ENCODE measurements around the gene ARF3.

The ARF3 gene

GRCh38 chr12:48947727-48948126 lies 9.6 kb downstream of the ARF3 start:
- H3K9ac ChIP-seq = no peak overlapping the region
- H3K27me3 ChIP-seq (ENCODE audit: insufficient read depth, low read depth) = no peaks in the 10 kb centered on the region
- peaks cover 9% of the 10 kb centered on the region for H3K4me1 ChIP-seq (ENCODE audit: low read depth, poor library complexity, severe bottlenecking)
- H3K4me3 ChIP-seq (IDR thresholded peaks at IDR 0.05; ENCODE audit: insufficient read depth, low read depth, low read length) = no peak overlapping the region
- H2AFZ ChIP-seq (ENCODE audit: low read depth) = no peak overlapping the region
- no peaks in the 10 kb centered on the region for H3K36me3 ChIP-seq (ENCODE audit: insufficient read depth)
- H4K20me1 ChIP-seq (ENCODE audit: insufficient read depth) = no peaks in the 10 kb centered on the region
- no peak for TF ChIP-seq CTCF (conservative IDR thresholded peaks at IDR 0.05; ENCODE audit: low read depth, low read length)
- H3K79me2 ChIP-seq (ENCODE audit: insufficient read depth, low read depth) = peaks cover 48% of the 10 kb centered on the region
- no peak overlapping the region for H3K27ac ChIP-seq
- no peak overlapping the region for H3K4me2 ChIP-seq

- Histone ChIP-seq H3K79me2 (ENCODE audit: insufficient read depth, low read depth) (peaks cover 40% of the 10 kb centered on the region), H3K4me2 (no peak overlapping the region), H3K27ac (no peak overlapping the region), H3K36me3 (ENCODE audit: insufficient read depth) (no peaks in the 10 kb centered on the region), H3K9ac (no peak overlapping the region), H3K4me3 (IDR thresholded peaks at IDR 0.05; ENCODE audit: insufficient read depth, low read depth, low read length) (no peak overlapping the region), H2AFZ (ENCODE audit: low read depth) (no peak overlapping the region), H3K4me1 (ENCODE audit: low read depth, poor library complexity, severe bottlenecking) (peaks cover 3% of the 10 kb centered on the region), H3K27me3 (ENCODE audit: insufficient read depth, low read depth) (no peaks in the 10 kb centered on the region), H4K20me1 (ENCODE audit: insufficient read depth) (no peaks in the 10 kb centered on the region)
- no peak for TF ChIP-seq CTCF (conservative IDR thresholded peaks at IDR 0.05; ENCODE audit: low read depth, low read length)
Measured at GRCh38 chr12:48946943-48947342, 10.3 kb downstream of the ARF3 start.

GRCh38 chr12:48946205-48946604 lies 11.1 kb downstream of the ARF3 start:
- TF ChIP-seq CTCF (conservative IDR thresholded peaks at IDR 0.05; ENCODE audit: low read depth, low read length) = no peak
- H3K79me2 ChIP-seq (ENCODE audit: insufficient read depth, low read depth) = peaks cover 39% of the 10 kb centered on the region; the same call in 1 of the 2 replicates
- H3K27me3 ChIP-seq (ENCODE audit: insufficient read depth, low read depth) = no peaks in the 10 kb centered on the region
- H3K4me3 ChIP-seq (IDR thresholded peaks at IDR 0.05; ENCODE audit: insufficient read depth, low read depth, low read length) = no peak overlapping the region
- peaks cover 3% of the 10 kb centered on the region for H3K4me1 ChIP-seq (ENCODE audit: low read depth, poor library complexity, severe bottlenecking)
- H4K20me1 ChIP-seq (ENCODE audit: insufficient read depth) = no peaks in the 10 kb centered on the region
- H2AFZ ChIP-seq (ENCODE audit: low read depth) = no peak overlapping the region
- H3K36me3 ChIP-seq (ENCODE audit: insufficient read depth) = no peaks in the 10 kb centered on the region
- no peak overlapping the region for H3K9ac ChIP-seq
- no peak overlapping the region for H3K27ac ChIP-seq
- H3K4me2 ChIP-seq = no peak overlapping the region

- H3K4me3 ChIP-seq (IDR thresholded peaks at IDR 0.05; ENCODE audit: insufficient read depth, low read depth, low read length) = no peak overlapping the region
- no peak overlapping the region for H3K27ac ChIP-seq
- no peaks in the 10 kb centered on the region for H3K27me3 ChIP-seq (ENCODE audit: insufficient read depth, low read depth)
- no peak overlapping the region for H3K9ac ChIP-seq
- H2AFZ ChIP-seq (ENCODE audit: low read depth) = no peak overlapping the region
- peaks cover 4% of the 10 kb centered on the region; the same call in 1 of the 2 replicates for H3K36me3 ChIP-seq (ENCODE audit: insufficient read depth)
- no peak overlapping the region for H3K4me2 ChIP-seq
- peaks cover under 1% of the 10 kb centered on the region for H3K4me1 ChIP-seq (ENCODE audit: low read depth, poor library complexity, severe bottlenecking)
- no peaks in the 10 kb centered on the region for H4K20me1 ChIP-seq (ENCODE audit: insufficient read depth)
- TF ChIP-seq CTCF (conservative IDR thresholded peaks at IDR 0.05; ENCODE audit: low read depth, low read length) = no peak
- H3K79me2 ChIP-seq (ENCODE audit: insufficient read depth, low read depth) = peaks cover 13% of the 10 kb centered on the region; the same call in 1 of the 2 replicates
Measured at GRCh38 chr12:48943221-48943620, 14.1 kb downstream of the ARF3 start.

Data from KMS-11 (cell line).